HG03439 (cell line): ENCODE measurements around the gene KNSTRN.

Experiments
- ATAC-seq: cut with Tn5 transposase; IDR thresholded peaks from one replicate; pipeline ENCODE4 v1.9.1; 2021; ENCODE audit warnings: mild to moderate bottlenecking, moderate library complexity; ENCODE audit not compliant: unreplicated experiment

KNSTRN gene

DNA sequence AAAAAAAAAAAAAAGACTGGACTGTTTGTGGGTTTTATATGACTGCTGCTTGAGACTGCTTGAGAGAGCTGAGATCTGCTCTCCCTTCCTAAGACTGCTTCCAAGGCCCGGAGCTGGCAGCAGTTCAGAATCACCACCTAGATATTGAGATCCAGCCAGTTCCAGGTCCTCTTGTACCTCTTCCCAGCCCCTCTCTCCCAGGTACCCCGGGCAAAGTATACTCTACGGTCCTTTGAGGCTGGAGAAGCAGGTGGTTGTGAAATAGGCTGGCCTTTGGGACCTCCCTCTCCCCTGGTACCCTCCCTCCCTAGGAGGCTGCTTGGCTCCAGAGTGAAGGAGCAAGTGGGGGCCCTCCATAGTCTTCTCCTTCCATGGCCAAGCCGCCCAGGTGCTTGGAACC is 45.7 kb downstream of the KNSTRN start:
- no peak for ATAC-seq

DNA sequence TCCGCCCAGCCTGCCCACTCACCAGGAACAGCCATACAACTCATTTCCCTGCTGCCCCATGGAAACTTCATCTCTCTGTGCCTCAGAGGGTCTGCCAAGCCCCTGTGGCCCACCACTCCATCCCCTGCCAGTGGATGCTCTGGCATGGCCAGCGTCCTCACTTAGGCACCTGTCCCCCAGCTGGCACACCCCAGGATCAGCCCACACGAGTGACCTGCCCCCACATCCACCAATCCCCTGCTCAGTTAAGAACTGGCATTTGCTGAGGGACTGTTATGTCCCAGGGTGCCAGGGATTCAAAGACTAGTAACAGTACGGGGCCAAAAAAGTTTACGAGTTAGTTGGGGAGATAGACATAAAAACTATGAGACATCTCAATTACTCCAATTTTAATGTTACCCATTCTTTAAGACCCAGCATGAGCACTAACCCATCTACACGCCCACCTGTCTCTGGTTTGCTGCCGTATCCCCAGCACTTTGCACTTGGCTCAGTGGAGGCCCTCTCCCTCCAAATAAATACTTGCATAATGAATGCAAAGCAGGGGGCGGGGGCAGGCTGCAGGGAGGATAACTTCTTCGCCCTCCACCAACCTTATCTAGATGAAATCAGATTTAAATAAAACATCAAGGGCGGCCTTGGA is 46.7 kb downstream of the KNSTRN start:
- ATAC-seq = no peak

DNA sequence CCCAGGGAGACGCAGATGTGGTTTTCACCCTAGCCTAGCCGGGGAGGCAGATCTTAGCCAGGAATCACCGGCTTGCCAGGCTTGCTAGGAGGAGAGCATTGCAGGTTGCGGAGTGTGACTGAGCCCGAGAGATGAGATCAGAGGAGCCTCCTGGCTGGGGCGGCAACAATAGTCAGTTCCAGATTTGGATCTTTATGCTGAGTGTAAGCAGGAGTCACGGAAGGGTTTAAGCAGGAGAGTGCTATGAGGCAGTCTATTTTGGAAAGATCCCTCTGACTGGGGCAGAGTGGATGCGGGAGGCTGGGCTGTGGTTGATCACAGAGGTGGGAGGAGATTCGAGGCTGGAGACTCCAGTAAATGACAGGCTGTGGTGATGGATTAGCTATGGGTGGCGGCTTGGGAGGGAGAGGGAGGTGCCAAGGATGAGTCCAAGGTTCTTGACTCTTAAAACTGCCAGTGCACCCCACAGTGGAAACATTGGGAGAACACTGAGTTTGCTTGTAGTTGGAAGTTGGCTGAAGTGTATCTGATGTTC is 47.8 kb downstream of the KNSTRN start:
- ATAC-seq = no peak

DNA sequence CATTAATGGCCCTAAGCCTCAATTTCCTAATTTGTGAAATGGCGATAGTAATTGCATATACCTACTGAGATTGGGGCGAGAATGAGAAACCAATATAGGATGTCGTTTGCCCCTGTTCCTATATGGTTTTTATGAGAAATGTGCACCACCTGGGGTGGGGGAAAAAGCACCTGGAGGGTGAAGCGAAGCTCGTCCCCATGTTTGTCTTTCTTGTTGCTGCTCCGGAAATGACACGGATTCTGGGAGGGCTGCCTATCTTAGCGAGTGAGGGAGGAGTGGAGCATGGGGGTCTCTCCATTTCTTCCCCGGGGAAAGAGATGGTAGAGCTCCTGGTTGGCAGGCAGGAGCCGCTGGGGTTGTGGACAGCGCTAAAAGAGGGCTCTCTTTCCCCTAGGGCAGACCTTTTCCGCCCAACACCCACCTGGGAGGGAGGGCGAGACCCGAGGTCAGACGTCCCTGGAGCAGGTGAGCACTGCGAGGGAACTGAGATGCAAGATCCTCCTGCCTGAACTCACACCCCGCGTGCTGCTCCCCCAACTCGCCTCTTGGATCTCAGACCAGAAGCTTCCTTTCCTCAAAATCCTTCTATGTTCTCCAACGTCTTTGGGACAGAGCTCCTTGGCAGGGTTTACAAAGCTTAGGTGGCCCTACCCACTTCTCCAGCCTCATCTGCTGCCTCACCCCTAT is 52.6 kb downstream of the KNSTRN start:
- no peak for ATAC-seq

DNA sequence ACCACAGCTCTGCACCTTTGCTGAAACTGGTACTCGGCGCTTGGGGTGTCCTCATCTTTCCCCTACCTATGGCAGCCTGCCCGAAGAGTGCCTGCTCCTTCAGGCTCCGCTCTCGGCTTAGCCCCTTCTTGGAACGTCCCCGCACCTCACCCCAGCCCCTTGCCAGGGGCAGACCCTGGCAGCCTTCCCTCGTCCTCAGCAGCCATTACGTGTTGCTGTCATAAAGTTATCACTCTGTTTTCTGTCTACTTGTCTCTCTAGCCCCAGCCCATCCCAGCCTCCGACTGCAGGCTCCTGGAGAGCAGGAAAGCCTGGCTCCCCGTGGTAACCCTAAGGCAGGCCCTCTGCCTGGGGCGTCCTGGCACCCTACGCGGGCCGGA is 53.2 kb downstream of the KNSTRN start:
- no peak for ATAC-seq

DNA sequence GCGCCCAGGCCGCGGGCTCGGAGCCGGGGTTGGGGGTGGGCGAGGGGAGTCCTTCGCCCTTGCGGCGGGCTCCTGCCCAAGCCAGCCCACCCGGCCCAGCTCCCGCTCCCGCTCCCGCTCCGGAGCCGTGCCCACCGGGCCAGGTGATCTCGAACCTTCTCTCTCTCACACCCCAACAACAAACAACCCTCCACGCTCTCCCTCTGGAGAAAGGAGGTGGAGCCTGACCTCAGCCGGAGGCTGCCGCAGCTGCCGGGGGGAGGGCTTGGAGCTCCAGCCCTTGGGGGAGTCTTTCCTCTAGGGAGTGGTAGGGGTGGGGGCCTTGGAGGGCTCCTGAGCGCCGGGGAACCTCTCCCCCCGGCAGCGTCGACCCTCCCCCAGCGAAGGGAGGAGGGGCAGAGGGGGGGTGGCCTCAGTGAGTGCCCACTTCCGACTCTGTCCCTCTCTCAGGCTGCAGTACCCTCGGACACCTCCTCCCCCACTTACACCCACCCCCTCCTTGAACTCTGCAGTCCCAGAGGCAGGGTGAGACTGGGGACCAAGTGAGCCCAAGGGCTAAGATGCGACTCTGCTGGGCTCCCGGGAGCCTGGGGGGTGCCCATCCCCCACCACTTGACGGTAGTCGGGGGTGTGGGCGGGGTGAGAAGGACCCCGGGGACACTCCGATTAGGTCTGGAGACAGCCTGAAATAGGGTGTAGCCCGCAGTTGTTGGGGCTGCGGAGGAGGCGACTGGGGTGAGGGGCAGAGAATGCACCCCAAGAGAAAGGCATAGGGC is 53.8 kb downstream of the KNSTRN start:
- no peak for ATAC-seq

DNA sequence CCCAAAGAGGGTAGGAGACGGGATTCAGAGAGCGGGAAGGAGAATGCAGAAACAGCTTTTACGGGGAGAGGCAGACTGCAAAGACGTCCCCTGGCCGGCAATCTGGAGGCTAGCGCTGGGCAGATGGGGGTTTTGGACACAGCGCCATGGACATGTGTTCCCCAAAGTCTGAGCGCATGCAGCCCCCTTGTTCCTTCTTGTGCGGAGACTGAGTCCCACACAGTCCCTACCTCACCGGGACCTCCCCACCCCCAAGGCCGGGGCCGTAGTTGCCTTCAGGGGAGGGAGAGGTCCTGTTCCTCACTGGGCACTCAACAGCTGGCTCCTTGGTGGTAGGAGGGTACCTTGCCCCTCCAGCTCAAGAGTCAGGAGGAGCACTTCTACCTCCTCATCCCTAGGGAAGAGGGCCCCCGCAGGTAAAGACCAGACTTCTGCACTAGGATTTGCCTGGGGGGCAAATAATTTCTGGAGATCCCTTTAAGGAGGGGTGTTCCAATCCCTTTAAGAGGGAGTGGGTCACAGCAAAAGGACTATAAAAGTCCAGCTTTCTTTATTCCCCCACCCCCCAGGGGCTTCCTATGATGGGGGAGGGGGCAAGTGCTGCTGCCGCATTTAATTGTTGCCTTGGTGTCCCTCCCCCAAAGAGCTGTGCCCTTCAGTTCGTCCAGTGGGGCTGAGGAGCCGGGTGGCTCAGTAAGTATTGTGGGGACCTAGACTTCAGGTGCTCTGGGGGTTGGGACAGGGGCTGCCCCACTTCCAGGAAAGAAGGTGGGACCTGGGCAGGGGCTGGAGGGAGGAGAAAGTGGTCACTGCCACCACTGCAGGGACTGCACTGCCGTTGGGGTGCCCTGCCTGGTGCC is 54.6 kb downstream of the KNSTRN start:
- ATAC-seq = no peak

DNA sequence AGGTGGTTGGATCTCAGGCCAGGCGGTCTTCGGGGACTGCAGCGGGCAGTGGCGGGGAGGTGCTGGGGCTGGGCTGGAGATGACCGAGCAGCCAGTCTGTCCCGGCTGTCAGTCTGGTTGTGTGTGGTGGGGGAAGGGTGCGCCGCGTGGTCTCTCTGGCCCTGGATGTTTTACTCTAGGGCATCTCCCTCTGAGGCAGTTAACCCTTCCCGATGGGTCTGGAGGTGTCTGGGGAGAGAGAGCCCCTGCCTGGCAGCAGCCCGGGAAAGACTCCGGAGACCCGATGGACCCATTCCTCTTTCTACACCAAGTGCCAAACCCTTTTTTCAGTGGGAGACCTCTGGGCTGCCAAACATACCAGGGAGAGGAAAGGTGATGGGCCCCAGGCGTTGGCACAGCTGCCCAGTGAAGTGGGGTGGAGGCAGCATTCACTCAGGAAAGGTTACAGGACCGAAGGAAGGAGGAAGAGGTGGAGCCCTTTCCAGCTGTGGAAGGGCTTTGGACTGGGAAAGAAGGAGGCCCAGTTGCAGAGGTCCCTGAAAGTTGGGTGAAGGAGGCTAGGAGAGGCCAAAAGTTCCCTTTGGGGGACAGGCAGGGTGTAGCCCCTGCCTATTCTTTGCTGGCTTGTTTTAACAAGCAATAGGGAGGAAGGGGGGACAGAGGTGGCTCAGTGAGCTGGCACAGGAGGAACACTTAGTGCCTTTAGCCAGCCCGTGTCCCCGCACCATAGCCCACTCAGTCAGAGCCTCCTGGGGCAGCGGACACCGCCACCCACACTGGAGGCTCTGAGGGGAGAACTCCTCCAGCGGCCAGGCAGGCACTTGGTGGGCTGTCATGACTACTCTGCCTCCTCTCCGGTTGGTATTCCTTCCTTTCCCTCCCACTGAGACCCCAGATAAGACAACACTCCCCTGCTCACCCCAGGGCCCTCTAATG is 55.5 kb downstream of the KNSTRN start:
- no peak for ATAC-seq

DNA sequence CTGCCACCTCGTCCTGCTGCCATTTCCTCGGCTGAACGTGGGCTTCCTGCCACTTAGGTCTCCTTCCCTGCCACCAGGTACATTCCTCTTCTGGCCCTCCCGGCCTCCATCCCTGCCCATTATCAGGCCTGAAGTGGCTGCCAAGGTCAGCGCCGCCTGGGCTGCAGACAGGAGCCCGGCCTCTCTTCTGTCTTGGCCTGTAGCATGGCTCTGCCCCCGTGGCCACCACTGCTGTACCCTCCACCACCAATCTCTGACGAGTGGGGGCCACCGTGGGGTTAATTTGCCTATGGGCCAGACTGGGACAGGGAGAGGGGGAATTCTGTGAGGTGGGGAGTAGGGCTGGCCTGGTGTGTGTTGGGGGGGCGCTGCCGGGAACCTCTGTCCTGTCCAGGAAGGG is 56.2 kb downstream of the KNSTRN start:
- ATAC-seq = no peak

DNA sequence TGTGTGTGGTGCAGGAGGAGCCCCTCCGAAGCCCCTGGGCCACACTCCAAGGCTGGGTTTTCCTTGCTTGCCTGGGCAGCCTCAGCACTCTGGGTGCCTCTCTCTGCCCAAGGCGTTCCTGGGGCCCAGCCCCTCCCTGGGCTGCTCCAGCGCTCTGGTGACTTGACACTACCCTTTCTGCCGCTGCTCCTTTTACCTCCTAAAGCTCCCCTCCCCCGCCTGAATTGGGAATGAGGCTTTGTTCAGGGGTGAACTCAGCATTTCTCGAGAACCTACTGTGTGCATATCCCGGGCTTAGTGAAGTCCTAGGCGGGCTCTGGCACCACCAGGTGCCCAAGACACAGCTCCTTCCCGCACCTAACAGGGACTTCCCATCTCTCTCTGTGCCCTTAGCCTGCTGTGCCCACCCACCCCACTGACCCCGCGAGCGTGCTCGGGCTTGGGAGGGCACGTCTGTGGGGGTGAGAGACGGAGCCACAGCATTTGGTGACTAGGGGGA is 57.0 kb downstream of the KNSTRN start:
- no peak for ATAC-seq

DNA sequence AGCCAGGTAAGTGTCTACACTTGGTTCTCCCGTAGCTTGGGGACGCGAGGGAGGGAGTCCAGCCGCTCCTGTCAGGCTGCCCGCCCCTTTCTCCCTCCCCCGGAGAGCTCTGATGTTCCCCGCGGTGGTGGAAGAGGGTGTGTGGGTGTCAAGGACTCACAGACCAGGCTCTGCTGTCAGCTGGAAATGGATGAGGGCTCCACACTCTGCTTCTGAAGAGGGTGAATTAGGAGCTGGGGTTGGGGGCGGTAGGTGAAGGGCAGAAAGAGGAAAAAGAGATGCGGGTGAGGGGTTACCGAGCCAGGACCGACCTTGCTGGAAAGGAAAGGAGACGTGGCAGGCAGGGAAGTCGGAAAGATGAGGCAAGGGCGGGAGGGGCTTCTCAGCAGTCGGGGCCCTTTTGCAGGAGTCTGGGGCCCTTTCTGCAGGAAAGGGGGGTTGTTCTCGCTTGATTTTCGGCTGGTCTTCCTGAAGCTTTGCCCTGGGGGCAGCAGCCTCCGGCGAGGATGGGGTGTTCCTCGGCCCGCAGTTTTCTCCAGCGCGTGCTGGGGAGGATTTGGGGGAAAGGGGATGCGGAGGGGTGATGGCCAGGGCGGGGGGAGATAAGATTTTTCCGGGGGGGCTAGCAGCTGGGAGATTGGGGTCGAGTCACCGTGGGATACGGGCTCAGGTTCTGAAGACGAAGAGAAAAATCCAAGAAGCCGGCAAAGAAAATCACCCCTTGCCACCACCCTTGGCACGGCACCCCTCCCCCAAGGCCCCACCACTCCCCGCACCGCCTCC is 57.6 kb downstream of the KNSTRN start:
- no peak for ATAC-seq

DNA sequence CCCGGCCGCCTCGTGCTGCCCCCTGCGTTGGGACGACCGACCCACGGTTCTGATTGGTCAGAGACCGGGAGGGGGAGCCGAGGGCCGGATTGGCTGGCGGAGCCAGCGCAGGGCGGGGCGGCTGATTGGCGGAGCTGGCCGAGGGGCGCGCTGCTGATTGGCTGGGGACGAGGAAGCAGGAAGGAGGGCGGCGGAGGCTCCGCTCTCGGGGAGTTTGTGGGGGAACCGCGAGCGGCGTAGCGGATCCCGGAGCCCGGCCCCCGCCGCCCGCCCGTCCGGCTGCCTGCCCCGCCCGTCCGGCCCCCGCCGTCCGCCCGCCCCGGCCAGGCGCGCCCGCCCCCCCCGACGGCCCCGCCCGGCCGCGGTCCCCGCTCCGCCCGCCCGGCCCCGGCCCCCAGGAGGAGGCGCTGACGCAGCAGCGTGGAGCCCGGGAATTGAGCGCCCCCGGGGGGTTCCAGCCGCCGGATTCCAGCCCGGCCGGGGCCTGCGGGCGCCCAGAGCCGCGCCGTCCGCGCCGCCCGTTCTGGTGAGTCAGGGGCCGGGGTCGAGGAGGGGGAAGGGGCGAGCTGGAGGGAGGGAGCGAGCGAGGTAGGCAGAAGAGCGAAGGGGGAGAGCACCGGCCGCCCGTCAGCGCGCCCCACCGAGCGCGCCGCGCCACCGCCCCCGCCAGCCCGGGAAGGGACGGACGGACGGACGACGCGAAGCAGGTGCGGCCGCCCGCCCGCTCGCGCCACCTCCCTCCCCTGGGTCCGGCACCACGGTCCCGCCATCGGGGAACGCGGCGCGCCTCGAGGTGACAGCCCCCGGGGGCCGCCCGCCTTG is 58.4 kb downstream of the KNSTRN start, which contains the start of gene BAHD1:
Gene BAHD1, plus strand, starts transcription at position 211 of the 822 bp plus-strand sequence. CDS start 17,512 bp downstream, outside the sequence.
- peak; percentile 87 for ATAC-seq

DNA sequence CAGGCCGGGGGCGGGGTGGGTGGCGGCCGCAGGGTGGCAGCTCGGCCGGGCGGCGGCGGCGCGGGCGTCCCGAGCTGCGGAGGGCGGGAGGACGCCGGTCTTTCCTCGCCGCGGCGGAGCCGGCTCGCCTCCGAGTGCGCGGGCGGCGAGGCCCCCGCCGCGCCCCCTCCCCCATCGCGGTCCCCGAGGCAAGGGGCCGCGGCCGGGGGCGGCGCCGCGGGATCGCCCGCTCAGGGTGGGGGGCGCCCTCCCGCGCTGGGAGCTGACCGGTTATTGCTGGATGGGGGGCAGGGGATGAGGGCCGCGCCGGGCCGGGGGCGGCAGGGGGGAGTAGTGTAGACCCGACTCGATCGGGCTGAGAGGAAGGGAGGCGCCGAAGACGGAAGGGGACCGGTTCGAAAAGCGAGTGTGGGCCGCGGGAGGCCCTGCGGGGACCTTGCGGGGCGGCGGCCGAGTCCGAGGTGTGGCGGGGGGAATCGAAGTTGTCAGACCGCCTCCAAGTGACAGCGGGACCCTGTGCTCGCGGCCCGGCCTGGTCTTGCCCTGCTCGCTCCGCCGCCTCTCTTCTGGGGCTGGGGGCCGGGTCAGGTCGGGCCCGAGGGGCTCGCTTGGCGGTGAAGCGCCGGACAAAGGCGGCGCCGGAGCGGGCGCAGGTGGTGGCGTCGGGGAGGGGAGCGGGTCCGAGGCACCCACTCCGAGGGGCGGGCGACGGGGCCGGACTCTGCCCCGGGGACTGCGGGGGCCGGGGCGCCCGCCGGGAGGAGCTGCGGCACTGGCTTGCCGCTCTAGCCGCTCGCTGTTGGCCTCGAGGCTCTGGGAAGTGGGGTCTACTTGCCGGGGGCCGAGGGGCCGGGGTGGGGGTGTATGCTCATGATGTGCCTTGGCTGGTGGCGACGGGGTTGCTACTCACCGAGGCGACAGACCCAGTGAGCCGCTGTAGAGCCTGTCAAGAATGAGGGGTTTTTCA is 59.3 kb downstream of the KNSTRN start:
- no peak for ATAC-seq

DNA sequence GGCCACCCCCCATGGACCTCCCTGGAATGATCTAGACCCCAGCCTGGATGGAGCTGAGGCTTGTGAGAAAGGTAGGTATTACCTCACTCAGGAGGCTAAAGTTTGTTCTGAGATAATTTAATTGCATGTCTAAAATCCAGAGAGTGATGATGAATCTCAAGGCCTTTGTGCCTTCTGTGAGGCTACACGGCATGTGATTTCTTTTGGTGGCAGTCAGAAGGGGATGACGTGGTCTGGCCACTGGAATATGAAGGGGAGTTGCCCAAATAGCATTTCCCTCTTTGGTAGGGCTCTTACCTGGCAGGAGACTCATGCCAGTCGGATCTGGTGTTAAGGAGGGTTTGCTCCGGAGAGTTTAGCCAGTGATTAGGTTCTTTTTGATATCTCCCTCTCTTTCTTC is 60.7 kb downstream of the KNSTRN start:
- no peak for ATAC-seq

DNA sequence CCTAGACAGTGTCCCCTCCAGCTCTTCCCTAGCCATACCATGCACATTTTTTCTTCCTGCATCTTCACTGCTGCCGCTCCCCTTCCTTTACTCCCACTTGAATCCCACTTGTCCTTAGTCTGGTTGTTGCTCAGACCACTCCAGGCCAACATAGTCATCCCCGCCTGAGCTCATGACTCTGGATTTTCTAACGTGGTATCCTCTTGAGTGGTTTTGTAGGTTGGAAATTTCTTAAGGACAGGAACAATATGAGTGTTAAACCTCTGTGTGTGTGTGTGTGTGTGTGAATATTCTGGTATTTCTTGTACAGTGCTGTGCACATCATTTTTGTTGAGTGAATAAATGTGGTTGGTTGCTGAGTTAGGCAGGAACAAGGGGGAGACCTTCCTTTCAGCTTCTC is 61.3 kb downstream of the KNSTRN start:
- no peak for ATAC-seq
